Measurements from ENCODE around the gene MATR3. TPM values are rescaled to one million over a fixed set of nuclear protein-coding genes. Genes with fewer than 3 reads are reported as not detected.

MATR3 gene
- total and polyA plus RNA-seq, 2 of the 4 experiments (the other 2 are of a cell fraction) = 81.4 to 367 TPM

DNA sequence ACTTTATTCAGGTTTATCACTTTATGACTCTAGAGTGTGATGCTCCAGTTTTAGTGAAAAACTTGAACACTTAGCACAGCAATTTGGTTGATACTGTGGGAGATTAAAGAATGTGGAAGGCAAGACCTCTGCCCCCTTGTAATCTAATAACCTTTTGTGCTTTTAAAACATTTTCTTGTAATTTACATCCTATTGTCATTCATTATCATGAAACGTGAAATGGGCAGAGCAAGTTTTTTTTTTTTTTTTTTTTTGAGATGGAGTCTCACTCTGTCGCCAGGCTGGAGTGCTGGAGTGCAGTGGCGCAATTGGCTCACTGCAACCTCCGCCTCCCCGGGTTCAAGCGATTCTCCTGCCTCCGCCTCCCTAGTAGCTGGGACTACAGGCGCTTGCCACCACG lies 49.9 kb downstream of the MATR3 start:
- no peak overlapping the region for H2BK15ac ChIP-seq (ENCODE audit: low read depth, low read length)
- TF ChIP-seq MAZ (IDR thresholded peaks at IDR 0.05; ENCODE audit: borderline replicate concordance, low read depth, low read length) = no peak
- TF ChIP-seq NFE2L2 (IDR thresholded peaks at IDR 0.05; ENCODE audit: low read depth, low read length) = no peak
- TF ChIP-seq POLR2A (IDR thresholded peaks at IDR 0.05; ENCODE audit: low read depth, low read length) = no peak
- TF ChIP-seq BHLHE40 (IDR thresholded peaks at IDR 0.05; ENCODE audit: low read depth, low read length) = no peak
- no peak for TF ChIP-seq RCOR1 (IDR thresholded peaks at IDR 0.05; ENCODE audit: insufficient replicate concordance, low read length)
- TF ChIP-seq MXI1 (IDR thresholded peaks at IDR 0.05; ENCODE audit: borderline replicate concordance, low read depth, low read length) = no peak
- TF ChIP-seq CHD1 (IDR thresholded peaks at IDR 0.05; ENCODE audit: low read depth, low read length) = no peak
- no peak for TF ChIP-seq MAFK (IDR thresholded peaks at IDR 0.05; ENCODE audit: low read depth, low read length)
- no peak for TF ChIP-seq RAD21 (IDR thresholded peaks at IDR 0.05; ENCODE audit: low read length)
- TF ChIP-seq, protein P1, sequence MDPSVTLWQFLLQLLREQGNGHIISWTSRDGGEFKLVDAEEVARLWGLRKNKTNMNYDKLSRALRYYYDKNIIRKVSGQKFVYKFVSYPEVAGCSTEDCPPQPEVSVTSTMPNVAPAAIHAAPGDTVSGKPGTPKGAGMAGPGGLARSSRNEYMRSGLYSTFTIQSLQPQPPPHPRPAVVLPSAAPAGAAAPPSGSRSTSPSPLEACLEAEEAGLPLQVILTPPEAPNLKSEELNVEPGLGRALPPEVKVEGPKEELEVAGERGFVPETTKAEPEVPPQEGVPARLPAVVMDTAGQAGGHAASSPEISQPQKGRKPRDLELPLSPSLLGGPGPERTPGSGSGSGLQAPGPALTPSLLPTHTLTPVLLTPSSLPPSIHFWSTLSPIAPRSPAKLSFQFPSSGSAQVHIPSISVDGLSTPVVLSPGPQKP (IDR thresholded peaks at IDR 0.05; ENCODE audit: borderline replicate concordance, low read depth, low read length) = no peak
- no peak for TF ChIP-seq SMC3 (IDR thresholded peaks at IDR 0.05; ENCODE audit: low read depth, low read length)
- TF ChIP-seq FOS (IDR thresholded peaks at IDR 0.05; ENCODE audit: low read depth, low read length) = no peak
- TF ChIP-seq, protein P2, sequence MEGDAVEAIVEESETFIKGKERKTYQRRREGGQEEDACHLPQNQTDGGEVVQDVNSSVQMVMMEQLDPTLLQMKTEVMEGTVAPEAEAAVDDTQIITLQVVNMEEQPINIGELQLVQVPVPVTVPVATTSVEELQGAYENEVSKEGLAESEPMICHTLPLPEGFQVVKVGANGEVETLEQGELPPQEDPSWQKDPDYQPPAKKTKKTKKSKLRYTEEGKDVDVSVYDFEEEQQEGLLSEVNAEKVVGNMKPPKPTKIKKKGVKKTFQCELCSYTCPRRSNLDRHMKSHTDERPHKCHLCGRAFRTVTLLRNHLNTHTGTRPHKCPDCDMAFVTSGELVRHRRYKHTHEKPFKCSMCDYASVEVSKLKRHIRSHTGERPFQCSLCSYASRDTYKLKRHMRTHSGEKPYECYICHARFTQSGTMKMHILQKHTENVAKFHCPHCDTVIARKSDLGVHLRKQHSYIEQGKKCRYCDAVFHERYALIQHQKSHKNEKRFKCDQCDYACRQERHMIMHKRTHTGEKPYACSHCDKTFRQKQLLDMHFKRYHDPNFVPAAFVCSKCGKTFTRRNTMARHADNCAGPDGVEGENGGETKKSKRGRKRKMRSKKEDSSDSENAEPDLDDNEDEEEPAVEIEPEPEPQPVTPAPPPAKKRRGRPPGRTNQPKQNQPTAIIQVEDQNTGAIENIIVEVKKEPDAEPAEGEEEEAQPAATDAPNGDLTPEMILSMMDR (conservative IDR thresholded peaks at IDR 0.05; ENCODE audit: low read depth, low read length) = no peak
- TF ChIP-seq, protein P3, sequence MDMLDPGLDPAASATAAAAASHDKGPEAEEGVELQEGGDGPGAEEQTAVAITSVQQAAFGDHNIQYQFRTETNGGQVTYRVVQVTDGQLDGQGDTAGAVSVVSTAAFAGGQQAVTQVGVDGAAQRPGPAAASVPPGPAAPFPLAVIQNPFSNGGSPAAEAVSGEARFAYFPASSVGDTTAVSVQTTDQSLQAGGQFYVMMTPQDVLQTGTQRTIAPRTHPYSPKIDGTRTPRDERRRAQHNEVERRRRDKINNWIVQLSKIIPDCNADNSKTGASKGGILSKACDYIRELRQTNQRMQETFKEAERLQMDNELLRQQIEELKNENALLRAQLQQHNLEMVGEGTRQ (IDR thresholded peaks at IDR 0.05; ENCODE audit: low read depth, low read length) = no peak
- no peak for TF ChIP-seq RFX5 (IDR thresholded peaks at IDR 0.05; ENCODE audit: low read depth, low read length)
- TF ChIP-seq CEBPB (IDR thresholded peaks at IDR 0.05; ENCODE audit: low read depth, low read length) = no peak
- no CpG with 5 or more reads among the region's 9 CpGs for WGBS, 2 experiments (ENCODE audit: extremely low coverage in 2 of 2, insufficient read length in 1 of 2)
- peaks cover 0 to 46% of the 10 kb centered on the region in 2 experiments; a peak in 2 of 4 replicates for H3K79me1 ChIP-seq (ENCODE audit: low read depth in 1 of 2, low read length in 2 of 2)
- no peak for ATAC-seq (ENCODE audit: low read depth)
- H2AK5ac ChIP-seq (ENCODE audit: low read depth, low read length) = no peak overlapping the region
- H3K27ac ChIP-seq (ENCODE audit: insufficient read depth, low read length) = no peak overlapping the region
- no peaks in the 10 kb centered on the region for H3K9me3 ChIP-seq (ENCODE audit: control insufficient read depth, insufficient read depth, low read length)
- peaks cover 3% of the 10 kb centered on the region for H3K4me1 ChIP-seq (ENCODE audit: control insufficient read depth, insufficient read depth, low read length)
- no peak overlapping the region for H3K18ac ChIP-seq (ENCODE audit: low read depth, low read length)
- H3K36me3 ChIP-seq (ENCODE audit: control insufficient read depth, insufficient read depth, low read length) = no peaks in the 10 kb centered on the region
- no peak overlapping the region for H2AK9ac ChIP-seq (replicated peaks; ENCODE audit: low read depth, low read length, poor library complexity)
- CTCF ChIA-PET = no interaction called here
- no peak overlapping the region for H2BK20ac ChIP-seq (ENCODE audit: low read depth, low read length)
- no peak for DNase-seq
- no peak overlapping the region for H4K8ac ChIP-seq (ENCODE audit: low read depth in 2 of 2, low read length in 2 of 2)
- peak overlapping the region; percentile 73; the same call in 1 of the 2 replicates for H3K23ac ChIP-seq (ENCODE audit: low read depth, low read length)
- POLR2A ChIA-PET (ENCODE audit: unreplicated experiment) = no interaction called here
- H2AFZ ChIP-seq (replicated peaks; ENCODE audit: low read length, poor library complexity) = no peak overlapping the region
- H2BK120ac ChIP-seq (ENCODE audit: low read depth, low read length) = no peak overlapping the region
- no peaks in the 10 kb centered on the region for H3K27me3 ChIP-seq (ENCODE audit: control insufficient read depth, insufficient read depth, low read length)
- peaks cover 8% of the 10 kb centered on the region; the same call in 1 of the 2 replicates for H3K9me1 ChIP-seq (ENCODE audit: insufficient read depth, low read length)
- intact Hi-C loops (cut with micrococcal nuclease) (no loop called here), dilution Hi-C loops (cut with HindIII; ENCODE audit: low sequenced_read_pairs, unreplicated experiment) (no loop called here), in situ Hi-C loops (cut with MboI; ENCODE audit: low sequenced_read_pairs) (no loop called here)
- peak overlapping the region; percentile 91 for H3K4me2 ChIP-seq (ENCODE audit: low read depth, low read length)
- H4K91ac ChIP-seq (ENCODE audit: insufficient read depth, low read depth, low read length) = no peak overlapping the region
- peak overlapping the region; percentile 46; the same call in 1 of the 2 replicates for H3K9ac ChIP-seq (ENCODE audit: low read depth, low read length)
- H2BK5ac ChIP-seq (ENCODE audit: low read depth, low read length, poor library complexity, severe bottlenecking) = no peak overlapping the region
- H3K4me3 ChIP-seq (ENCODE audit: insufficient read depth, low read depth, low read length) = peak overlapping the region; percentile 76
- BruUV-seq (replicated peaks) = no TSS peak
- H3K14ac ChIP-seq (replicated peaks; ENCODE audit: low read depth, low read length) = no peak overlapping the region
- no peak overlapping the region for H3K56ac ChIP-seq (ENCODE audit: extremely low read depth, insufficient read depth, low read length)
- no peak overlapping the region for H4K5ac ChIP-seq (ENCODE audit: low read depth, low read length)
- no peak overlapping the region for H3K4ac ChIP-seq (ENCODE audit: low read depth, low read length)
- peaks cover 69% of the 10 kb centered on the region for H4K20me1 ChIP-seq (ENCODE audit: insufficient read depth, low read length)

All from IMR-90 (cell line).